HG02885 (cell line): ENCODE results near the gene SOS2.

Experiments
- ATAC-seq: cut with Tn5 transposase; IDR thresholded peaks from one replicate; pipeline ENCODE4 v1.9.1; 2021; ENCODE audit warnings: mild to moderate bottlenecking; ENCODE audit not compliant: unreplicated experiment, poor library complexity

Gene SOS2

DNA sequence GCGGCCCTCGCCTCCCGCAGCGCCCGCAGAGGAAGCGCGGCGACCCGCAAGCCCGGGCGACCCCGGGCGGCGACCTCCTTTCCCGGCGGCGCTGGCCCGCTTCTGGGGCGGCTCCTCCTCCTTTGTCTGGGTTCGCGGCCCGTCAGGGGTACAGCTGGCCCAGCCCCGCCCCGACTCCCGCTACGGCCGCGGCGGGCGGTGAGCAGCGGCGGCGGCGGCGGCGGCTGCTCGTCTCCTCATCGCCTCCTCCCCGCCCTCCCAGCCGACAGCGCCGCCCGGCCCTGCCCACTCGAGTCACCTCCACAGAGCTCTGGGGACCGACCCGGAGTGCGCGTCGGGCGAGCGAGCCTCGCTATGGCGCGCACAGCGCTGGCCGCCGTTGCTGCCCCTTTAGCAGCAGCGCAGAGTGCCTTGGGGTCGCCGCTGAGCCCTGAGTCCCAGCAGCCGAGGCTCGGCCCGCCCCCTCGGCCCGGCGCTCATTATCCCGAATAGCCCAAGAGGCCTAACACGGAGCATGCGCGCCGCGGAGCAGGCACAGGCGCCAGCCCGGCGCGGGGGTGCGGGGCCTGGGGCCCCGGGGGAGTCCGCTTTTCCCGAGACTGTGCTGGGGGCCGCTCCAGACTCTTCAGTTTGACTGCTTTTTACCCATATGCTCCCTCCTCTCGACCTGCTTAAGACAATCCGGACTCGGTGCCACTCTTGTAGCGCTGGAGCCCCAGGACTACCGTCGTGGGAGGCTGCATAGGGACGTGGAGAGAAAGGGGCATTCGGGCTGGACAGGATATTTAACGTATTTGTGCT is at the start of gene SOS2:
Gene SOS2, minus strand, starts transcription at position 104 of the 801 bp plus-strand sequence. CDS start 295 bp downstream, outside the sequence.
- peak; percentile 87 for ATAC-seq

- ATAC-seq = no peak
Observed at GRCh38 chr14:50272498-50272897, 41.1 kb upstream of the SOS2 start.

DNA sequence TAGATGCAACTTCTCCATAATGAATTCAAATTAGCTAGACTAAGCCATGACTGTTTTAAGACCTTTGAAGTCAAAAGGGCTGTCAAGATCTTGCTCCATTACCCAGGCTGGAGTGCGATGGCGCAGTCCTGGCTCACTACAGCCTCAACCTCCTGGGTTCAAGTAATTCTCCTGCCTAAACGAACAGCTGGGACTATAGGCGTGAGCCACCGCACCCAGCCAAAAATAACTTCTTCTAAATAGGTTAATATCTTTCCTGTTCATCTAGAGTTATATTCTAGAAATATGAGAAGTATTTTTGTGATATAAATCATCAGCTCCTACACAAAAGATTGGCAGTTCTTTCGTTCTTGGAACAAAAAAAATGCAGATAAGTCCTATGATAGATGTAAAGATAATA is 39.6 kb upstream of the SOS2 start:
- ATAC-seq = no peak

- ATAC-seq = no peak
Observed at GRCh38 chr14:50265029-50265428, 33.7 kb upstream of the SOS2 start.

DNA sequence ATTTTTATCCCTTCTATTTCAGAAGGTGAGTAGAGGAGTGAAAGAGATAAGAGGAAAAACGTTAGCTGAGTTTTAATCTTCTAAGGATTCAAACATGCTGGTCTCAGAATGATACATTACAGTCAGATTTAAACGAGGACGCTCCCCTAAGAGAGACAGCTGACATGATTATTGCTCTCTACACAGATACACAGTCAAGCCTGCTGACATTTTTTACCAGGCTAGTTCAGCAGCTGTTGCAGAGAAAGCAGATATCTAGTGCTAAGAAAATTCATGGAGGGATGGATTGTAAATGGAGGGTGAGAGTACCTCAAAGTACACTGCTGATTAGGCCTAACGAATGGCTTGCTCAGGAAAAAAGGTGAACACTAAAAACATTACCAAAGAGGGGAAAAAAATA is 31.9 kb upstream of the SOS2 start:
- no peak for ATAC-seq

- ATAC-seq = no peak
Observed at GRCh38 chr14:50262865-50263264, 31.5 kb upstream of the SOS2 start.

- ATAC-seq = no peak
Observed at GRCh38 chr14:50260511-50260910, 29.1 kb upstream of the SOS2 start.

- no peak for ATAC-seq
Observed at GRCh38 chr14:50260072-50260471, 28.7 kb upstream of the SOS2 start.

DNA sequence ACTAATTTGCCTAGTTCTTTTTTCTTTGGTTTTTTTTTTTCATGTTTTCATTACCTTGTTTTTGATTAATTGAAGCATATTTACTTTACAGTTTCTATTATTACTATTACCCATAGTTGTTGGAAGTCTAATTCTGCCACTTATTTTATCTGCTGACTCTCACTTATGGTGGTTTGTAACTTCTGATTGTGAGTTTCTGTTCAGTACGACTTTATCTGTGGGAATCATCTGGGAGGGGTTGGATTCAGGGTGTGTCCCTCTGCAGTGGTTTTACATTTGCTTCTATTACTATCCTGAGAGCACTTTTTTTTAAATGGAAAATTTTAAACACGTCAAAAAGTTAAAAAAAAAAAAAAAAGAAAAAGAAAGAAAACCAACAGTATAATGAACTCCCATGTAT is 26.4 kb upstream of the SOS2 start:
- ATAC-seq = no peak

GRCh38 chr14:50254248-50254647 is 22.9 kb upstream of the SOS2 start:
- ATAC-seq = no peak

GRCh38 chr14:50249136-50249775 is 17.9 kb upstream of the SOS2 start:
- no peak for ATAC-seq

DNA sequence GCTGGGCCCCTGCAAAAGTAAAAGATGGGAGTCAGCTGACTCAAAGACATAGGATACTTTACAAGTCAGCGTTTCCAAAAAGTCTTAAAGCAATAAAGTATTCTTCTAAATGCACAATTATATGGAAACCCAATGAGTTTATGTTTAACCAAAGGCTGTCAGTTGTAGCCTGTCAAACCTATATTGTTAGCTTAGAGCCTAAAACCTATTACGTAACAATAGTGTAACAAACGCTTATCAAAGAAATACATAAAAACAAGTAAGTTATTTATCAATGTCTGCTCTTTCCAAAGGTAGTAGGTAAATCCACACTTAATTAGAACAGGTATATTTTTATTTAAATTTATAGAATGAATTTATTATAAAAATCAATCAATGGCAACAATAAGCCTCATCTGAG is 15.9 kb upstream of the SOS2 start:
- no peak for ATAC-seq

DNA sequence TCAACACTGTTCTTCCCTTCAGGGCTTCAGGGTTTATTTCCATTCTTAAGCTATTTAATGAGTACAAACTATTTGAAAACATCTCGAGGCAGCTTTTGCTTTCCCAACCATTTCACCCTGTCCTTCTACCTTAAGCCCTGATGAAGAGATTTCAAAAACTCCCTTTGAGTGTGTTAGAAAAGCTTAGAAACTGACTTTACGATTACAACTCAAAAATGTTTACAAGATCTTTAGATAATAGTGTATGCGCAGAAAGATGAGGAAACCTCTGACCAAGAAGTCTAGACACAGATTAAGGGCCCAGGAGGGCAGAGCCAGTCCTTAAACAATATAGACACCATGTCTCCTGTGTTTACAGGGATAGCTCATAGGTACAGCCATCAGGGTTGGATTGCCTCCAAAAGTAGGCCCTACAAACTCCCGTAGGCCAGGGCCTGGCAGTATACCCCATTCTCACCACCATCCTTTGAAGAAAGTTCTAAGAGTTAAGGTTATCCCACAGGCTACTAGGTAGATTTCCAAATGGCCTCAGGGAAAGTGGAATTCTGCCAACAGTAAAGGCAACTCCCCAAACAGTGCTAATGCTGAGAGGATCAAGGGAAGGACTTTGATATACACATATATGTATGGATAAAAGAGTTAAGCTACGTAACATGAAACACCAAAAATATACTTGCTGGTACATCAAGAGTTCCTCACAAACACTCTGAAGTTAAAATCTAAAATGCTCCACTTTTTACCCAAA is 11.4 kb upstream of the SOS2 start:
- no peak for ATAC-seq

GRCh38 chr14:50242096-50242495 is 10.7 kb upstream of the SOS2 start:
- ATAC-seq = no peak

DNA sequence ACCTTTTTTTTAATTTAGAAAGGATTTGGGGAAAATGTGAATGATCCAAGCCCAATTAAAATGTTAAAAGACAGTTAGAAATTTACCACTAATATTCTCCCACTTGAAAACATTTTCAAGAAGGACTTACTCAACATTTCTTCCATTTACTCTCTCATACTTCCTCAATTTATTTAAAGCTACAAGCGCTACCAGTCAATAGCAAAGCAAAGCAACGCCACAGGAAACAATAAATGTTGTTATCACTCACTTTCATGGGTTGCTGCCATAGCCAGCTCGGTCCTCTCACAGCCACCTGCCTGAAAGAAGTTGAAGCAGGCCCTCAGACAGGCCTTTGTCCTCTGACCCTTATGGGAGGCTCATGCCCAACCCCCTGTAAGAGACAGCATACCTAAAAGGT is 6.0 kb upstream of the SOS2 start:
- no peak for ATAC-seq

- no peak for ATAC-seq
Observed at GRCh38 chr14:50233951-50234250, 2.5 kb upstream of the SOS2 start.

DNA sequence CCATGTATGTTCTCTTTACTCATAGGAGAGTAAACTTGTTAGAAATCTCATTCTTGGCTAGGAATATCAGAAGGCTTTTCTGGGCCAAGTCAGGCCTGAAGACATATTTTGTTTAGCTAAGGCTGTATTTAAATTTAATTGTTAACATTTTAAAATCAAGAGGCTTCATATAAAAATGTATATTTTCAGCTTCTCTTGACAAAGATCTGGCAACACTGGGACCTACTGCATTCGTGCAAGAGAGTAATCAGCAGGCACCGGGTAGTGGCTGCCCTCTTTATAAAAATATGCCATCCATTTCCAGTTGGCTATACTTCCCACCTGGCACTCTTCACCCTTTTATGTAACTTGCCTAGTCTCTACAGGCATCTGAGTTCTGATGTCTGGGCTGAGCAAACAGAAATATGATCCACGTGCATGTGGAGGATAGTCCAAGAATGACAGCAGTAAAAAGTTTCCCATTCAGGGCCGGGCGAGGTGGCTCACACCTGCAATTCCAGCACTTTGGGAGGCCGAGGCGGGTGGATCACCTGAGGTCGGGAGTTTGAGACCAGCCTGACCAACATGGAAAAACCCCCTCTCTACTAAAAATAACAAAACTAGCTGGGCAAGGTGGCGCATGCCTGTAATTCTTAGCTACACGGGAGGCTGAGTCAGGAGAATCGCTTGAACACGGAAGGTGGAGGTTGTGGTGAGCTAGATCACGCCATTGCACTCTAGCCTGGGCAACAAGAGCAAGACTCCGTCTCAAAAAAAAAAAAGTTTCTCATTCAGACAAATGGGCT is 2.0 kb upstream of the SOS2 start:
- no peak for ATAC-seq

- ATAC-seq = no peak
Observed at GRCh38 chr14:50232276-50232642, 881 bp upstream of the SOS2 start.

DNA sequence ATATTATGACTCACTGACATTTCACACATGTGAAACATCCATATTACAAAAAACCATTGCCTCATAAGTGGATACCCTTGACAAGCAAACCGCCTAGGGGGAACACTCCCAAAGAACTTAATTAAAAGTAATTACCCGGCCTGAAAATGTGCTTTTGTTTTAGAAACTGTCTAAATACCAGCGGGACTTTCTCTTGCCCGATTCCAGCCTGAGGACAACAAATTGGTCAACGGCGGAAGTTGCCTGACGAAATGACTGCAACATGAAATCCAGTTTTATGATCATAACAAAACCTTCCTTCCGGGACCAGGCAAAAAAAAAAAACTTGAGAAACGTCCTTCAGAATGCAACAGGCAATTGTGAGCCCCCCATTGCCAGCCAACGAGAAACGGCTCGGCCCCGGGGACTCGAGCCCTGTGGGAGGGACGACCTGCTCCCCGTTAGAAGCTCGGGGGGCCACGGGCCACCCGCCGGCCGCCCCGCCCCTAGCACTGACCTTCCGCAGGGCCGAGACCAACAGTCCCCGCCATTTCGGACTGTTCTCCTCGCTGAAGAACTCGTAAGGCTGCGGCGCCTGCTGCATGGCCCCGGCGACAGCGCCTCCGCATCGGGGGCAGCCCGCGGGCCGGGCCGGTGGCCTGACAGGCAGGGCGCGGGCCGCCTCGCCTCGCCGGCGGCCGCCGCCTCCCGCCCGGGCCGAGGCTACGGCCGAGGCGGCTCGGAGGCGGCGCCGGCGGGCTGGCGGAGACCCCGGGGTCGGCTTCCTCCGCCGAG is 490 bp downstream of the SOS2 start:
- peak; percentile 45 for ATAC-seq

DNA sequence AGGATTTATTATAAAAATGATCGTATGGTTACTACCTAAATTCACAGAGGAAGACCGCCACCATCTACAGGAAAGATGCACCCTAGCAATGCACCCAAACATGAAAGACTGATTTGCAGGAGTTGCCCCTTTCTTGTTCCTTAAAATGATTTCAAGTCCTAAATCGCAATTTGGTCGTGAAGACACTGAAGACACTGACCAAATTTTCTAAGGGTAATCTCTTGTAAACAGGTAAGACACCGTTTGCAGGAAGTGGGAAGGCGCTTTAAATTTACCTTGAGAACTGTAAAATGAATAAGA is 1.0 kb downstream of the SOS2 start:
- no peak for ATAC-seq
